SW480 (cell line): ENCODE measurements around the gene HAND1.

Source experiments
- DNase-seq: peaks from one replicate; pipeline ENCODE4 v3.0.0-alpha.2; 2016; ENCODE audit warnings: low spot score

The HAND1 gene

DNA sequence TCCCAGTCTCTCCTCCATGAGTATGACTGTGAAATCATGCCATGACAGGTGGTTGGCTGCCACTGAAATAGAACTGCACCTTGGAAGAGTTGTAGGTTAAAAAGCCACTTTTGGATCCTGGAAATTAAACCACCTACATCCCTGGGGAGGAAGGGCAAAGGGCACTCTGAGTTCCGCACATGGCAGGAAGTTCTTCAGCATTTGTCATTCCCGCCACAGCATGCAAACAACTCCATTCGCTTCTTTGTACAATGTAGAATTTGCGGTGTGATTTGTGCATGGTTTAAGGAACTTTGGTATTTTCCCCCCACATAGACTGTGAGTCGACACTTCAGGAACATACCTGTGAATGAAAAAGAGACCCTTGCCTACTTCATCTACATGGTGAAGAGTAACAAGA, 22.4 kb downstream of the HAND1 start:
- DNase-seq, result no peak

DNA sequence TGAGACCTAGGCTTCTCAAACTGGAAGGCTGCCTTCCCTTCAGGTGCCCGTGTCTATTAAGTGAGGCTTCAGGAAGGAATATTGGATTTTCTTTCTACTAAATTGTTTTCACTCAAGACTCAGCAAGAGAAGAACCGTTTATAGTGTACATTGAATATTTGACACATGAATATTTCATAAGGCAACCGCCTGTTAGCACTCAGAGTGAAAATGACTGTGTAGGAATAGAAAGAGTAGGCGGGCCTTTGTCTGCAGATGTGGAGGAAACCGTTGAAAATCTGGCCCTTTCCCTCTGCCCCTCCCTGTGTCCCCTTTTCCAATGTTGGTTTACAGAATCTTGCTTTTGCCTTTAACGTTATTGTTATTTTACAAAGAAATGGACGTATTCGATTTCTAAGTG, 26.1 kb downstream of the HAND1 start:
- no peak for DNase-seq

DNA sequence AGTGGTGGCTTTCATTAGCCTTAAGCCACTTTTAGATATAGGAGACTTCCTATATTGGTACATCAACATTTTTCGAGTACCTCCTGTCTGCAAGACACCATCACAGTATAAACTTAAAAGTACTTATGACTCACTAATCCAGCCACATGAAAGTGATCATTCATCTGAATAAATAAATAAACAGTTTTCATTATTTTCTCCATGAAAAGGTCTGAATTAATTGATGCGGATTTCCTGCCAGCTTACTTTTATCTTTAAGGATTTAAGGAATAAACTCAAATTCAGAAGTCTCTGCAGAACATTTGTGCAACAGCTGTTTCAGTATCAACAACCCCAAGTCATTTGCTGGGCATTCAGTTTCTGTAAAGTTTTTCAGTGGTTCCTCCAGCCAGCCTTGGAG, 28.2 kb downstream of the HAND1 start:
- peak; percentile 77 for DNase-seq

DNA sequence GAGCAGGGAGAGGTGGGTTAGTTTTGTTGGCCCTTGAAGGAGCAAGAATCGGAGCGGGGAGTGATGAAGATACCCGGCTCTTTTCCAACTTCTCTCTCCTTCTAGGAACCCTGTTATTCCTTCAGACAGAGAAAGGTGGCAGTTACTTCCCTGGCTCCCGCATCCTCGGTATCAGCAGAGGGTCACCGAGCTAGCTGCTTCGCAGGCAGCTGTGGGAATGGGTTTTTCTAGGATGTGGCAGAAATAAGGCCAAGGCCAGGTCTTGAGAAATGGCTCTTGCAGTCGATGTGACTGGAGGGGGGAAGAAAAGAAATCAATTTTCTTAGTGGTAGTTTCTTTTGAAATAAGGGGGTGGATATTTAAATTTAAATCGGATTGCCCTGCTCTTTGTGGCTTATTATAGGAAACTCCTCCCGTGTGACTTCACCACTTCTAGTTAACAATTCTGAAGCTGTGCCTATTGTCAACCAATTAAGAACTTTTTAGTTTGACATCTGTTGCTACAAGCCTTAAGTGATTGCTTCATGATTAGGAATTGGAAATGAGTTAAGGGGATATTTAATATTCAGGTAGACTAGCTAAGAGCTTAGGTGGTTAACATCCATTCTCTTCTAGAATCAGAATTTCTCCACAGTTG, 30.8 kb downstream of the HAND1 start:
- DNase-seq, result no peak

DNA sequence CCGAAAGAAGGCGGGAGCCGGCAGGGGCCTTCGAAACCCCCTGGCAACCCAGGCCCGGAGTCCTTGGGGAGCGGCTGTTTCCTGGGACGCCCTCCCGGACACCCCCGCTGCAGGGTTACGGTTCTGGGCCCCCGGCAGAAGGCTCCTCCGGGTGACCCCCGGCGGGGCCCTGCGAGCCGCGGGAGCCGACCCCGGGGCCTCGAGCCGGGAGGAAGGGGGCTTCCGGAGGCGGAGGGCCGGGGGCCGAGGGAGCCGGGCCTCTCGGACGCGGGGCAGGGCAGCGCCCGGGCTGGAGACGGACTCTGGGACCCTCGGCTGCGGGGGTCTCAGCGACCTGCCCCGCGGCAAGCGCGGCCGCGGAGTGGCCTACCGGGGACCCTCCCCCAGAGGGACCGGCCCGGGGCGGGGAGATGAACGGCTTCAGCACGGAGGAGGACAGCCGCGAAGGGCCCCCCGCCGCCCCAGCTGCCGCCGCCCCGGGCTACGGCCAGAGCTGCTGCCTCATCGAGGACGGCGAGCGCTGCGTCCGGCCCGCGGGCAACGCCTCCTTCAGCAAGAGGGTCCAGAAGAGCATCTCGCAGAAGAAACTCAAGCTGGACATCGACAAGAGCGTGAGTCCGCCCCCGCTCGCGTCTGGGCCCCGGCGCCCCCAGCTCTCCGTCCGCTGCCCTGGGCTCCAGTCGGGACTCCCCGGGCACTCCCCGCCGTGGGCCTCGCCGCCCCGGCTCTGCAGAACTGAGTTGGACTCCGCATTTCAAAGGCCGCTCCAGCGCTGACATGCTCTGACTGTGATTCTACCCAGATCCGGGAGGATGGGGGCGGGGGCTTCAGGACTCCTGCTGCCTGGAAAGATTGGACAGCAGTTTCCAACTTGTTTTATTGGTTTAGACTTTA, 31.6 kb downstream of the HAND1 start:
- DNase-seq, result peak; percentile 39

DNA sequence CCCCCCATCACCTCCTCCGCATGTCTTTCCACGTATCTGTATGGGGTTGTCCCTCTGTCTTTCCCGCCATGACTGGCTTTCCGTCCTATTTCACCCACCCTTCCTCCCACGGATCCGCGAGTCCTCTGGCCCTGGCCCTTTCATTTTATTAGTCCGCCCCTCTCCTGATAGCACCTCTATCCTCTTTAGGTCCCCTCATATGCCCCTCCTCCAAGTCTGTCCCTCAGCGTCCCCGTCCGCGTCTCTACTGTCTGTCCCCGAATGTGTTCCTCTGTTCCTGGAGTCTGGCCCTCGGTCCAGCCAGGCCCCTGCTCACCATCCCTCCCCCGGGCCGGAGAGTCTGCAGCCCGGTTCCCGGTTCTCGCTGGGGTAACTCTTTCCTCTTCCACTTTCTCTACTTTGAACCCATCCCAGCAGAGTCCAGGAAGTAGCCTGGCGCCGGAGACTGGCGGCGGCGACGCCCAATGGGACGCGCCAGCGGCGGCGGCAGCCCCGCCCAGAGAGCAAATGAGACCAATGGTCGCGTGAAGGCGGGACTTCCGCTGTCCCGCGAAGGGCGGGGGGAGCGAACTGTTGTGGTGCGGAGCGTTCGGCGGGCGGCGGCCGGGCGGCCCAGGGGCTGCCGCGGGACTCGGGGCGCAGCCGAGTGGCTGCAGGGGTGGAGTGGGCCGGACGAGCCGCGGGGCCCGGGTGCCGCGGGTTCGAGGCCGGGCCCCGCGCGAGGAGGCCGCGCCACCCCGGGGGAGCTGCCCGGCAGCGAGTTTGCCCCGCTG, 32.4 kb downstream of the HAND1 start, which contains the start of gene SAP30L:
Gene SAP30L (plus strand): TSS at position 576 of the 773 bp plus-strand sequence. CDS start 608 bp downstream, outside the sequence.
- peak; percentile 94 for DNase-seq

DNA sequence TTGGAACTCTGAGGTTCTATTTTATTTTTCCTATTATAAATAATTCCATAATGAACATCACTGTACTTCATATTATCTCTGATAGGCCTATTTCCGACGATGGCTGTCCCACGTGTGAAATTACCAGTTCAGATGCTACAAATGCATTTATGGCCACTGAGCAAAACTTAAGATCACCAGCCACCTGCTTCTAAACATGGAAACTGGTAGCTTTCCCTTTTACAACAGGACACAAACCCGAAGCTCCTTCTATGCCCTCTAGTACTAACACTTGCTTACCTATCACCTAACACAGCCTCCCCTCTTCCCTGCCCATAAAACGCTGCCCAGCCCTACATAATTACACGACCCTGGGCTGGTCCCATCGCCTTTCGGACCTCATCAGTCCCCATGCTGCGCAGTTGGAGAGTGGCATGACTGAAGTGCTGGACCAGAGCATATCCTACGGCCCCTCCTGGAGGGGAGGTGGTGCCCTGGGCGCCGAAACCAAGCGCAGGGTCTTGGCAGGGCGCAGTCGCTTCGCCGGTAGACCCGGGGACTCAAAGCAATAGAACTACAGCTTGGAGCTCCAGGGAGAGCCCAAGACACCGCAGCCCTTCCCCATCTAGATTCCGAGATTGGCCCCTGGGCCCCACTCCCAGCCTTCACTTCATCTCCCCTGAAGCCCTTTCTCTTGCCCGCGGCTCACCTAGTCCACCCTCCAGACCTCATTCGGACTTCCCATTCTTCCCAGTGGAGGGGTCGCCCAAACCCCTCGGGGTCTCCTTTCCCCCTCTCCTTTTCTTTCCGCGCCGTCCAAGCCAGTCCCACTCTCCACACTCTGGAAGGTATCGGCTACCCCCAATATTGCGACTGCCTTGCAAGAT, 33.2 kb downstream of the HAND1 start:
- DNase-seq, result peak; percentile 45

DNA sequence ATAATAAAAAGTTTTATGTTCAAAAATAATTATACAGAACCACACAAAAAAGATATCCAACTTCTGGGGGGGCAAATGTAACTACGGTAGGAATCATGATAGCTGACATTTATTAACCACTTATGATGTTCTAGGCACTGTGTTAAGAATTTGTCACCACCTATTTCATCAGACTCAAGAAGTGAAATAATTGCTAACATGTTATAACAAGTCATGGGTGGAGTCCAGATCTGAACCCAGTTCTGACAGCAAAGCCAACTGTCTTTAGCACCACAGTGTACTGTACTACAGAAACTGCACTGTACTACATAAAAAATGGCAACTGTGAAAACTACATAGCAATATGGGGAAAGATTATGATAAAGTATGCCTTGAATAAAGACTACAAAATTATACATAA, 35.2 kb downstream of the HAND1 start:
- DNase-seq, result no peak

DNA sequence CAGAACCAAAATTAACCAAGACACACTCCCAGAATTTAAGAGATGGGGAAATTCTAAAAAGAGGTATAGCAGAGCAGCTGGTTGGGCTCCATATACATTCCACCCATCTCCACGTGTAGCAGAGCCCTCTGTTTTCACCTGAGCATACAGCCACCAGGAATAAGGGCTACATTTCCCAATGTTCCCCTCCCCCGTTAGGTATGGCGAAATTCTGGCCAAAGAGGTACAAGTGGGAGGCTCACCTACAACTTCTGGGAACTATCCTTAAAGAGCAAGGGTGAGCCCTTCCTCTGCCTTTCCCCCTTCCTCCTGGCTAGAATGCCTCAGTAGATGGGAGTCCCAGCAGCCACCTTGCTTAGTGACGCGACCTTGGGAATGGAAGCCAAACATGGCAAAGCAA, 37.5 kb downstream of the HAND1 start:
- DNase-seq, result no peak

DNA sequence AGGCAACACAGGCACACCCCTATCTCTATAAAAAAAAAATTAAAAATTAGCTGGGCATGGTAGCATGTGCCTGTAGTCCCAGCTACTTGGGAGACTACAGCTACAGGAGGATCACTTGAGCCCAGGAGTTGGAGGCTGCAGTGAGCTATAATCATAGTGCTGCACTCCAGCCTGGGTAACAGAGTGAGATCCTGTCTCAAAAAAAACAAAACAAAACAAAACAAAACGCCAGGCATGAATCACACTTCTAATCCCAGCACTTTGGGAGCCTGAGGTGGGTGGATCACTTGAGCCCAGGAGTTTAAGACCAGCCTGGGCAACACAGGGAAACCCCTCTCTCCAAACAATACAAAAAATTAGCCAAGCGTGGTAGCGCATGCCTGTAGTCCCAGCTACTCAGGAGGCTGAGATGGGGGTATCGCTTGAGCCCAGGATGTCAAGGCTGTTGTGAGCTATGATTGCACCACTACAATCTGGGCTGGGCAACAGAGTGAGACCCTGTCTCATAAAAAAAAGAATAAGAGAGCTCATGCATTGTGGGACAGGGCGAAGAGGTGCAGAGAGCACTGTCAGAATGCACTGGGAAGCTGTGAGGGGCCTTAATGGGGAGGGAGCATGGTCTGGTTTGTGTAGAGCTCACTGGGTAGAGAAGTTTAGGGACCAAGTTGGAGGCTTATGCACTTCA, 40.6 kb downstream of the HAND1 start:
- DNase-seq, result no peak

DNA sequence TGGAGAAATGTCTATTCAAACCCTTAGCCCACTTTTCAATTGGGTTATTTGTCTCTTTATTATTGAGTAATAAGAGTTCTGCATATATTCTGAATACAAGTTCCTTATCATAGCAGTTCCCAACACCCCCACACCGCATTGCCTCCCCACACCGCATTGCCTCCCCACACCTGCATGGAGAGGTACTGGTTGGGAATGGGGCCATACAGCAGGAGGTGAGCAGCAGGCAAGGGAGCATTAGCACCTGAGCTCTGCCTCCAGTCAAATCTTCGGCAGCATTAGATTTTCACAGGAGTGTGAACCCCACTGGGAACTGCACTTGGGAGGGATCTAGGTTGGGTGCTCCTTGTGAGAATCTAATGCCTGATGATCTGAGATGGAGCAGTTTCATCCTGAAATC, 42.8 kb downstream of the HAND1 start:
- DNase-seq, result no peak

DNA sequence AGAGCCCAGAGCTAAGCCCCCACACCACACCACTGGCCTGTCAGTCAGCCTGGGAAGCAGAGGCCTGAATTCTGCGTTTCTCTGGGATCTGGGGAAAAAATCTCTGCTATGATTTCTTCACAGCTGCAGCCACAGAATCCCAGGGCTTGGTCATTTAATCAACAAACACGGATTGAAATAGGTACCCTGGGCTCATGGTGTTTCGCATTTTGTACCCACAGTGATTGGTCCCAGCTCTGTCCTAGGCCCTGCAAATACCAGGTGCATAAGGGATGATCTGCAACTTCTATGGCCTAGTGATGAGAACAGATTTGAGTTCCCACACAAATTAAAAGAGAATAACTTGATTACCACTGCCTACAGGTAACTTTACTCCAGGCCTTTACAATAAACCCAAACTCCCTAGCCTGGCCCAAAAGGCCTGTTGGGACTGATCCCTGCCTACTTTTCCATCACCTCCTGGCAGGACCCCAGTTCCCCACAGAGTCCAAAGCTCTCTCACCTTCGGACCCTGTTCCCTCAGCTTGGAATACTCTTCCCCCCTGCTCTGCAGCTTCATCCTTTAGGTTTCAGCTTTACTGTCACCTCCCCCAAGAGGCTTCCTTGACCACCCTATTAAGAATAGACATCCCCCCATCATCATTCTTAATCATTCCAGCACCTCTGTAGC, 46.9 kb downstream of the HAND1 start:
- no peak for DNase-seq

DNA sequence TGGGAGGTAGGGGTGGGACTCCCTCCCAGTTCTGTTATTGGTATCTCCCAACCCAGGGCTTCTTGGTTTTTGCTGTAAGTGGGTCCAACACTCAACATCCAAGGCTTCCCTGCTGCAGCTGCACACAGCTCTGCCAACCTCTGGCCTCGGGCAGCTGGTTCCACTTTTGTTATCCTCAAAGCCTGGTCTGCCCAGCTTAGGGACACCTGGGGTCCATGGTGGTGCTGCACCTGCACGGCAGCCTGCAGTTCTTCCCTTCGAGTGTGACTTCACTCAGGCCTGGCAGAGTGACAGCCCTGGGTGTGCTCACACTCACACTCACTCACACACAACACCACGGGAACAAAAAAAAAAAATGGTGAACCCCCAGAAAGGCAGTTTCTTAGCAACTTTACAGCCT, 47.6 kb downstream of the HAND1 start:
- DNase-seq, result no peak

DNA sequence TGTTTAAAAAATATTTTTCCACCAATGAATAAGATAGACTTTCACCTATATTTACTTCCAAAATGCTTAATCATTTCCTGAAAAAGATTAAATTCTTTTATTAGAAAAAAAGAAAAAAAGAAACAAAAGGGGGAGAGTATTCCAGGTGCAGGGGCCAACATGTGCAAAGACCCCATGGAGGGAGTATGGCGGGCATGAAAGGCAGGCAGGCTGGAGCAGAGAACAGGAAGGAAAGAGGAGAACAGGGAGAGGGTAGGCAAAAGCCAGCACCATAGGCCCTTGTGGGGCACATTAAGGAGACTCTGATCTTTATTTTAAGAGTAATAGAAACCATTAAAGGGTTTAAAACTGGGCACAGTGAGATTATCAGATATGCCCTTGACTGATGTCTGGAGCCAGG, 48.7 kb downstream of the HAND1 start:
- no peak for DNase-seq

DNA sequence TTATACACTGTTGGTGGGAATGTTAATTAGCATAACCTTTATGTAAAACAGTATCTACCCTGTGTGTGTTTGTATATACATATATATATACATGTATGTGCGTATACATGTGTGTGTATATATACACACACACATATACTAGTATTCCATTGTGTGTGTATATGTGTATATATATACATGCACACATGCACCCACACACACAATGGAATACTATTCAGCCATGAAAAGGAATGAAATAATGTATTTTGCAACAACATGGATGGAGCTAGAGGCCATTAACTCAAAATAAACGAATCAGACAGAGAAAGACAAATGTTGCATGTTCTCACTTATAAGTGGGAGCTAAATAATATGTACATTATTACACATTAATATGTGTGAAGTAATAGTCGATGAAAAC, 49.8 kb downstream of the HAND1 start:
- DNase-seq, result no peak
